NCI-H1694 (cell line): Measurements from ENCODE around the gene TMEM106C.
A peak's percentile ranks its signal among the peaks of the same experiment; 100 is the strongest.

Source experiments
- DNase-seq: peaks from one replicate; lab custom pipeline; 2025; lab: John Stamatoyannopoulos, UW

The TMEM106C gene

GRCh38 chr12:47995981-47996401 lies 32.6 kb downstream of the TMEM106C start:
- DNase-seq = no peak

- no peak for DNase-seq
These were observed 33.9 kb downstream of the TMEM106C start for GRCh38 chr12:47997321-47997720.

GRCh38 chr12:47999816-48000215 lies 36.4 kb downstream of the TMEM106C start:
- DNase-seq = no peak

- DNase-seq = peak; percentile 14
These were observed 37.6 kb downstream of the TMEM106C start for GRCh38 chr12:48000878-48001504.

GRCh38 chr12:48001505-48002413 lies 38.4 kb downstream of the TMEM106C start:
- no peak for DNase-seq

GRCh38 chr12:48002414-48002730 lies 39.0 kb downstream of the TMEM106C start:
- DNase-seq = no peak

GRCh38 chr12:48002773-48003218 lies 39.4 kb downstream of the TMEM106C start:
- DNase-seq = no peak

GRCh38 chr12:48003226-48004052 lies 40.0 kb downstream of the TMEM106C start:
- DNase-seq = no peak

GRCh38 chr12:48004053-48004941 lies 40.9 kb downstream of the TMEM106C start, which contains the start of gene COL2A1:
Gene COL2A1 (minus strand): TSS chr12:48004476. CDS start chr12:48004321, 155 bp downstream.
- DNase-seq = no peak

GRCh38 chr12:48005001-48005749 lies 41.8 kb downstream of the TMEM106C start:
- DNase-seq = no peak

- no peak for DNase-seq
These were observed 42.3 kb downstream of the TMEM106C start for GRCh38 chr12:48005750-48006021.

- no peak for DNase-seq
These were observed 43.8 kb downstream of the TMEM106C start for GRCh38 chr12:48007206-48007605.

GRCh38 chr12:48008349-48008748 lies 45.0 kb downstream of the TMEM106C start:
- no peak for DNase-seq

GRCh38 chr12:48008950-48009349 lies 45.6 kb downstream of the TMEM106C start:
- no peak for DNase-seq

GRCh38 chr12:48009471-48009870 lies 46.1 kb downstream of the TMEM106C start:
- DNase-seq = no peak

- no peak for DNase-seq
These were observed 47.1 kb downstream of the TMEM106C start for GRCh38 chr12:48010366-48010970.

- no peak for DNase-seq
These were observed 48.7 kb downstream of the TMEM106C start for GRCh38 chr12:48012070-48012469.

- no peak for DNase-seq
These were observed 49.9 kb downstream of the TMEM106C start for GRCh38 chr12:48013287-48013686.

- DNase-seq = no peak
These were observed 51.7 kb downstream of the TMEM106C start for GRCh38 chr12:48015129-48015528.

GRCh38 chr12:48015954-48016353 lies 52.6 kb downstream of the TMEM106C start:
- DNase-seq = no peak
